HG03196 (cell line): ENCODE results near the gene ZBTB46.

ENCODE experiments used
- ATAC-seq: cut with Tn5 transposase; IDR thresholded peaks from one replicate; pipeline ENCODE4 v1.9.1; 2021; ENCODE audit not compliant: unreplicated experiment

ZBTB46 gene

GRCh38 chr20:63768591-63769515 is 62.2 kb downstream of the ZBTB46 start:
- ATAC-seq: no peak

GRCh38 chr20:63767886-63768285 is 63.2 kb downstream of the ZBTB46 start:
- no peak for ATAC-seq

GRCh38 chr20:63767456-63767855 is 63.6 kb downstream of the ZBTB46 start:
- no peak for ATAC-seq

GRCh38 chr20:63766695-63767426 is 64.2 kb downstream of the ZBTB46 start:
- no peak for ATAC-seq

- no peak for ATAC-seq
These were observed 65.2 kb downstream of the ZBTB46 start for GRCh38 chr20:63765902-63766301.

GRCh38 chr20:63765082-63765873 is 65.8 kb downstream of the ZBTB46 start:
- no peak for ATAC-seq

- ATAC-seq: no peak
These were observed 71.6 kb downstream of the ZBTB46 start for GRCh38 chr20:63759377-63759901.

- ATAC-seq: no peak
These were observed 72.9 kb downstream of the ZBTB46 start for GRCh38 chr20:63758152-63758551.

GRCh38 chr20:63756648-63756991 is 74.4 kb downstream of the ZBTB46 start:
- ATAC-seq: no peak

- ATAC-seq: no peak
These were observed 75.0 kb downstream of the ZBTB46 start for GRCh38 chr20:63755933-63756647.

GRCh38 chr20:63754008-63754407 is 77.1 kb downstream of the ZBTB46 start:
- ATAC-seq: no peak

GRCh38 chr20:63753381-63753780 is 77.7 kb downstream of the ZBTB46 start:
- no peak for ATAC-seq

- ATAC-seq: no peak
These were observed 78.5 kb downstream of the ZBTB46 start for GRCh38 chr20:63752411-63753101.

GRCh38 chr20:63751471-63752271 is 79.4 kb downstream of the ZBTB46 start:
- ATAC-seq: no peak

- no peak for ATAC-seq
These were observed 80.1 kb downstream of the ZBTB46 start for GRCh38 chr20:63750807-63751470.

- ATAC-seq: no peak
These were observed 81.2 kb downstream of the ZBTB46 start for GRCh38 chr20:63749597-63750508.

GRCh38 chr20:63748934-63749270 is 82.2 kb downstream of the ZBTB46 start:
- no peak for ATAC-seq
